Measurements from ENCODE around the gene SLC8B1. TPM values are rescaled to one million over a fixed set of nuclear protein-coding genes. Genes with fewer than 3 reads are reported as not detected.

The SLC8B1 gene
- total RNA-seq, 6 experiments from 2014 or later = 5.8 to 6.7 (median 6.3) TPM

DNA sequence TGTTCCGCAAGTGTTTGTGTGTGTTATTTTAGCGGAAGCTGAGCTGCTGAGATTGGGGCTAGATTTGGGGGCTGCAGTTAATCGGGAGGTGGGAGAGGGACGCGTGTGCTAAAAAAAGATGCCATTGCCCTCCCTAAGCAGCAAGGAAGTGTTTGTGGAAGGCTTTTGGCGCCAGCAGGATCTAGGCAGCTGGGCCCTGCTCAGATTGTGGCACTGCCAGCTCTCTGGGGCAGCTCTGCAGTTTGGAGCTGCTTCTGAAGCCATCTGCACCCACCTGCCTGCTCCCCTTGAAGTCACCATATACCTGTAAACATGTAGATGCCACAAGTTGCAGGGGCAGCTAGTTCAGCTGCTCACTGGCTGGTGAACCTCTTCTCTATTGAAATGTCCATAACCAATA, 84.9 kb downstream of the SLC8B1 start:
- Mint-ChIP-seq H3K4me3 (no peak overlapping the region), H3K9me3 (peaks cover 9% of the 10 kb centered on the region), H3K27ac (no peak overlapping the region), H3K27me3 (ENCODE audit: insufficient read depth) (peaks cover 5% of the 10 kb centered on the region; the same call in 1 of the 2 replicates), H3K36me3 (ENCODE audit: low read depth) (peaks cover 16% of the 10 kb centered on the region), H3K4me1 (ENCODE audit: low read depth) (peaks cover 25% of the 10 kb centered on the region)
- TF ChIP-seq CTCF (IDR thresholded peaks at IDR 0.05) = no peak
- DNase-seq = no peak

- Mint-ChIP-seq H3K27me3 (ENCODE audit: insufficient read depth) (peaks cover 5% of the 10 kb centered on the region; the same call in 1 of the 2 replicates), H3K36me3 (ENCODE audit: low read depth) (peaks cover 16% of the 10 kb centered on the region), H3K4me1 (ENCODE audit: low read depth) (peaks cover 30% of the 10 kb centered on the region), H3K27ac (no peak overlapping the region), H3K4me3 (no peak overlapping the region), H3K9me3 (peaks cover 9% of the 10 kb centered on the region)
- no peak for TF ChIP-seq CTCF (IDR thresholded peaks at IDR 0.05)
- DNase-seq = no peak
These were observed 85.4 kb downstream of the SLC8B1 start for GRCh38 chr12:113249546-113249945.

DNA sequence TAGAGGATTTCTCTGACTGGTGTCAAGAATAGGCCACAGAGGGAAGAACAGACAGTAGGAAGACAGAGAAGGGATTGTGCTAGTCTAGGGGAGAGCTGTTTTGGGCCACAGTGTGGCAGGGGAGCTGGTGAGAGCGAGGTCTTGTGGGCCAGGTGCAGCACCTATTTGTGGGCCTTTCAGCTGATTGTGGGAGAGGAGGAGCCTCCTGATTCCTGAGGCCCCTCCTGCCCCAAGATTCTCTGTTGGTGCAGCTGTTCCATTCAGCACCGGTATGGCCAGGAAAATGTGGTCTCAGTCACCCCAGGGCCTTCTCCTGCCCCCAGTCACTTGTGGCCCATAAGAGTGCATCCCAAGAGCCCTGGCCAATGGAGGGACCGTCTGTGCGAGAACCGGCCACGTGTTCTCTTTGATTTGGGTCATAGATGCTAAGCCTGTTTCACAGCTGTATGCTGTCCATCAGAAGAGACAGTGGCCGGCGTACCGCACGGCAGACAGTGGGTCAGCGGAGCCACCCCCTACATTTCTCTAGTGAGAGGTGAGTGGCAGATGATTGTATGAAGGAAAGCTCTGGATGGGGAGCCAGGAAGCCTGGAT, 86.0 kb downstream of the SLC8B1 start:
- H3K27me3 Mint-ChIP-seq (ENCODE audit: insufficient read depth) = peaks cover 8% of the 10 kb centered on the region; the same call in 1 of the 2 replicates
- peaks cover 7% of the 10 kb centered on the region for H3K9me3 Mint-ChIP-seq
- H3K4me1 Mint-ChIP-seq (ENCODE audit: low read depth) = peaks cover 35% of the 10 kb centered on the region
- TF ChIP-seq CTCF (IDR thresholded peaks at IDR 0.05) = no peak
- peaks cover 15% of the 10 kb centered on the region for H3K36me3 Mint-ChIP-seq (ENCODE audit: low read depth)
- no peak overlapping the region for H3K27ac Mint-ChIP-seq
- no peak overlapping the region for H3K4me3 Mint-ChIP-seq
- DNase-seq = no peak

Small RNA genes within 50 kb of the gene (microRNA-seq; reads per million reads assigned to microRNA genes)
- not detected for gene MIR6762

Other genes starting within 250 kb of the SLC8B1 start
- not detected for gene RASAL1, start 199.3 kb downstream of the SLC8B1 start, total RNA-seq (2021; fragmentation: NEBNext Ultra II Directional; extraction: Animal tissue kit (Norgen Biotek cat#: 25700))
- under 1 TPM in 1 of 6 experiments, not detected in 5; 0.17 TPM for gene CFAP73, start 185.4 kb downstream of the SLC8B1 start, total RNA-seq (2021; fragmentation: NEBNext Ultra II Directional; extraction: Animal tissue kit (Norgen Biotek cat#: 25700))
- gene DDX54, start 149.6 kb downstream of the SLC8B1 start, total RNA-seq (2021; fragmentation: NEBNext Ultra II Directional; extraction: Animal tissue kit (Norgen Biotek cat#: 25700)) = 10 to 100 TPM; 60.1 to 71.0 (median 61.9) TPM
- gene RITA1, start 149.4 kb downstream of the SLC8B1 start, total RNA-seq (2021; fragmentation: NEBNext Ultra II Directional; extraction: Animal tissue kit (Norgen Biotek cat#: 25700)) = 10 to 100 TPM; 18.0 to 20.9 (median 18.7) TPM
- gene TPCN1, start 113.6 kb downstream of the SLC8B1 start, total RNA-seq (2021; fragmentation: NEBNext Ultra II Directional; extraction: Animal tissue kit (Norgen Biotek cat#: 25700)) = 10 to 100 TPM; 19.0 to 33.3 (median 20.6) TPM
- 10 to 100 TPM; 49.8 to 64.3 (median 54.6) TPM for gene PLBD2, start 23.5 kb upstream of the SLC8B1 start, total RNA-seq (2021; fragmentation: NEBNext Ultra II Directional; extraction: Animal tissue kit (Norgen Biotek cat#: 25700))
- not detected for gene SDS, start 68.8 kb upstream of the SLC8B1 start, total RNA-seq (2021; fragmentation: NEBNext Ultra II Directional; extraction: Animal tissue kit (Norgen Biotek cat#: 25700))
- 10 to 100 TPM in 4 of 6 experiments, 1 to 10 TPM in 2; 8.5 to 11.6 (median 10.4) TPM for gene SDSL, start 87.3 kb upstream of the SLC8B1 start, total RNA-seq (2021; fragmentation: NEBNext Ultra II Directional; extraction: Animal tissue kit (Norgen Biotek cat#: 25700))
- not detected for gene LHX5, start 136.8 kb upstream of the SLC8B1 start, total RNA-seq (2021; fragmentation: NEBNext Ultra II Directional; extraction: Animal tissue kit (Norgen Biotek cat#: 25700))